Tibial nerve (tissue), 3 donors: ENCODE data around the gene KCNK4.

Experiments
- POLR2A ChIP-seq, 2 donors: fragments of 450-650 bp; IDR thresholded peaks; one replicate each; pipeline ENCODE4 v1.6.1; 2017; ENCODE audit warnings: antibody characterized with exemption in 2 of 2, mild to moderate bottlenecking in 2 of 2, moderate library complexity in 2 of 2
- TF ChIP-seq, protein P1 (sequence below), 5 experiments: fragments of 200-600 bp in 3 of 5; fragments of 450-650 bp in 2 of 5; sonication (generic) in 3 of 5; IDR thresholded peaks; one replicate each; pipeline ENCODE4 v1.5.1; 2016 to 2019; ENCODE audit warnings: antibody characterized with exemption in 5 of 5, mild to moderate bottlenecking in 3 of 5, moderate library complexity in 2 of 5

DNA sequence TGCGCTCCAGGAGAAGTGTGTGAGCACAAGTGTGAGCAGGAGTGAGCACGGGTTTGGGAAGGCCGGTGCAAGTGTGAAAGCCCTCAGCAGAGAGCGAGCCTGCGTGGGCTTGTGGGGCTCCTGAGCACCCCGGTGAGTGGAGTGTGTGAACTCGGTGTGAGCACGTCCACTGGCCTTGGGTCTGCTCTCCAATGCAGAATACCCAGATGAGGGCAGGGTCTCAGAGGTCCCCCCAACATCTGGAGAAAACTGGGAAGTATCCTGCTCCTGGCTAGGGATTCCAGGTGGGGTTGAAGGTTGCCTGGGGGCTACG is 15.4 kb downstream of the KCNK4 start:
- TF ChIP-seq, protein P1, sequence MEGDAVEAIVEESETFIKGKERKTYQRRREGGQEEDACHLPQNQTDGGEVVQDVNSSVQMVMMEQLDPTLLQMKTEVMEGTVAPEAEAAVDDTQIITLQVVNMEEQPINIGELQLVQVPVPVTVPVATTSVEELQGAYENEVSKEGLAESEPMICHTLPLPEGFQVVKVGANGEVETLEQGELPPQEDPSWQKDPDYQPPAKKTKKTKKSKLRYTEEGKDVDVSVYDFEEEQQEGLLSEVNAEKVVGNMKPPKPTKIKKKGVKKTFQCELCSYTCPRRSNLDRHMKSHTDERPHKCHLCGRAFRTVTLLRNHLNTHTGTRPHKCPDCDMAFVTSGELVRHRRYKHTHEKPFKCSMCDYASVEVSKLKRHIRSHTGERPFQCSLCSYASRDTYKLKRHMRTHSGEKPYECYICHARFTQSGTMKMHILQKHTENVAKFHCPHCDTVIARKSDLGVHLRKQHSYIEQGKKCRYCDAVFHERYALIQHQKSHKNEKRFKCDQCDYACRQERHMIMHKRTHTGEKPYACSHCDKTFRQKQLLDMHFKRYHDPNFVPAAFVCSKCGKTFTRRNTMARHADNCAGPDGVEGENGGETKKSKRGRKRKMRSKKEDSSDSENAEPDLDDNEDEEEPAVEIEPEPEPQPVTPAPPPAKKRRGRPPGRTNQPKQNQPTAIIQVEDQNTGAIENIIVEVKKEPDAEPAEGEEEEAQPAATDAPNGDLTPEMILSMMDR (IDR thresholded peaks at IDR 0.05), result no peak
- TF ChIP-seq POLR2A (IDR thresholded peaks at IDR 0.05), result no peak
